Measurements from ENCODE around the gene BMS1.

- no peak for TF ChIP-seq POLR2A (IDR thresholded peaks at IDR 0.05; ENCODE audit: low read length)
- no peak for TF ChIP-seq GATA1 (IDR thresholded peaks at IDR 0.05; ENCODE audit: low read depth, low read length)
These were observed 44.6 kb downstream of the BMS1 start for GRCh38 chr10:42827201-42827600.

Data from erythroblast (primary cell).